Activated naive CD4-positive, alpha-beta T cell (primary cell): Measurements from ENCODE around the gene HSPA14.
"Not testable (repeated sequence)": the region's sequence is repeated elsewhere in the genome, so short reads cannot be mapped to it uniquely, and the experiment has no call there.

Experiments
- DNase-seq, 4 experiments: peaks; one replicate each; lab custom pipeline; 2025; lab: John Stamatoyannopoulos, UW

Gene HSPA14

GRCh38 chr10:14837757-14838581 is at the start of gene HSPA14, which contains the start of the genes CDNF and MSANTD7:
Gene HSPA14, plus strand, starts transcription at chr10:14838306. Its CDS starts 97 bp downstream, at chr10:14838403.
Gene CDNF, minus strand, starts transcription at chr10:14838037. Its CDS starts 91 bp downstream, at chr10:14837946.
Gene MSANTD7, plus strand, starts transcription at chr10:14838306. Its CDS starts 3,979 bp downstream, at chr10:14842285.
- peak; percentile 98 to 99 (median 98) for DNase-seq

GRCh38 chr10:14798636-14799035 is 39.5 kb upstream of the HSPA14 start:
- DNase-seq, result no peak

- no peak for DNase-seq
Measured at GRCh38 chr10:14800397-14800796, 37.7 kb upstream of the HSPA14 start.

GRCh38 chr10:14801723-14802122 is 36.4 kb upstream of the HSPA14 start:
- DNase-seq, result no peak

GRCh38 chr10:14803827-14804226 is 34.3 kb upstream of the HSPA14 start:
- DNase-seq, result no peak

GRCh38 chr10:14806318-14806717 is 31.8 kb upstream of the HSPA14 start:
- no peak for DNase-seq

GRCh38 chr10:14810969-14811953 is 26.8 kb upstream of the HSPA14 start:
- no peak for DNase-seq

GRCh38 chr10:14812271-14812670 is 25.8 kb upstream of the HSPA14 start:
- DNase-seq, result no peak

GRCh38 chr10:14815681-14816080 is 22.4 kb upstream of the HSPA14 start:
- no peak for DNase-seq

- DNase-seq, result not testable (repeated sequence)
Measured at GRCh38 chr10:14816717-14817116, 21.4 kb upstream of the HSPA14 start.

GRCh38 chr10:14820010-14820774 is 17.9 kb upstream of the HSPA14 start:
- no peak for DNase-seq

GRCh38 chr10:14820775-14821154 is 17.3 kb upstream of the HSPA14 start:
- no peak for DNase-seq

- DNase-seq, result no peak
Measured at GRCh38 chr10:14821635-14822375, 16.3 kb upstream of the HSPA14 start.

GRCh38 chr10:14822879-14823755 is 15.0 kb upstream of the HSPA14 start:
- peak in 2 of 4 experiments; percentile 9 to 17 for DNase-seq

- no peak for DNase-seq
Measured at GRCh38 chr10:14823966-14824365, 14.1 kb upstream of the HSPA14 start.

GRCh38 chr10:14826076-14826829 is 11.9 kb upstream of the HSPA14 start:
- no peak for DNase-seq

- DNase-seq, result no peak
Measured at GRCh38 chr10:14833106-14833505, 5.0 kb upstream of the HSPA14 start.

GRCh38 chr10:14836208-14836607 is 1.9 kb upstream of the HSPA14 start:
- no peak for DNase-seq
